Measurements from ENCODE around the gene CHCHD6. TPM values are rescaled to one million over a fixed set of nuclear protein-coding genes. Genes with fewer than 3 reads are reported as not detected.

Gene CHCHD6
- total RNA-seq, 2 experiments from 2014 or later = 8.7 to 9.3 TPM

DNA sequence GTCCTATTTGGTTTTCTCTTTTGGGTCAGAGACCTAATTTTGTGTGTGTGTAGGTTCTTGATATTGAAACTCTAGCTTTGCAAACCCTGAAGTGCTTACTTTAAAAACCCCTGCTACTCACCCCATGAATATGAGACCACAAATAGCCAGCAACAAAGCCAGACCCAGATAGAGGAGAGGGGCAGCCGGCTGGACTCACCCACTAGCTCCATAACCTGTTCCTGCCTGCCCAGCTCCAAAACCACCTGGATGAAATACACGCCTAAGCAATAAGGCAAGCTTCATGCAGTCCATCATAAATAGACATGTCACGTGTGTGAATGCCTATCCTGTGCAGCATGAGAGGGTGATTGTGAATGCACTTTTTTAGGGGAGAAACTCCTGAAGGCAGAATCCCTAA, 45.5 kb upstream of the CHCHD6 start:
- H3K4me3 Mint-ChIP-seq = no peak overlapping the region
- TF ChIP-seq, protein P1, sequence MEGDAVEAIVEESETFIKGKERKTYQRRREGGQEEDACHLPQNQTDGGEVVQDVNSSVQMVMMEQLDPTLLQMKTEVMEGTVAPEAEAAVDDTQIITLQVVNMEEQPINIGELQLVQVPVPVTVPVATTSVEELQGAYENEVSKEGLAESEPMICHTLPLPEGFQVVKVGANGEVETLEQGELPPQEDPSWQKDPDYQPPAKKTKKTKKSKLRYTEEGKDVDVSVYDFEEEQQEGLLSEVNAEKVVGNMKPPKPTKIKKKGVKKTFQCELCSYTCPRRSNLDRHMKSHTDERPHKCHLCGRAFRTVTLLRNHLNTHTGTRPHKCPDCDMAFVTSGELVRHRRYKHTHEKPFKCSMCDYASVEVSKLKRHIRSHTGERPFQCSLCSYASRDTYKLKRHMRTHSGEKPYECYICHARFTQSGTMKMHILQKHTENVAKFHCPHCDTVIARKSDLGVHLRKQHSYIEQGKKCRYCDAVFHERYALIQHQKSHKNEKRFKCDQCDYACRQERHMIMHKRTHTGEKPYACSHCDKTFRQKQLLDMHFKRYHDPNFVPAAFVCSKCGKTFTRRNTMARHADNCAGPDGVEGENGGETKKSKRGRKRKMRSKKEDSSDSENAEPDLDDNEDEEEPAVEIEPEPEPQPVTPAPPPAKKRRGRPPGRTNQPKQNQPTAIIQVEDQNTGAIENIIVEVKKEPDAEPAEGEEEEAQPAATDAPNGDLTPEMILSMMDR (IDR thresholded peaks at IDR 0.05) = no peak
- intact Hi-C loops (cut with DNase I, micrococcal nuclease) = no loop called here
- H3K4me3 ChIP-seq (ENCODE audit: low read length) = no peak overlapping the region
- H3K4me1 ChIP-seq (ENCODE audit: insufficient read depth, low read length) = peaks cover 7% of the 10 kb centered on the region
- peaks cover 0 to 16% of the 10 kb centered on the region in 2 experiments for H3K9me3 ChIP-seq (ENCODE audit: control insufficient read depth in 1 of 2, insufficient read depth in 1 of 2, low read length in 2 of 2)
- CTCF ChIA-PET = no interaction called here
- POLR2A ChIA-PET = no interaction called here
- H3K36me3 ChIP-seq (ENCODE audit: insufficient read depth, low read length) = no peaks in the 10 kb centered on the region
- ATAC-seq (ENCODE audit: poor library complexity) = no peak
- no peaks in the 10 kb centered on the region for H3K36me3 Mint-ChIP-seq (ENCODE audit: low read depth)
- H3K27ac ChIP-seq (ENCODE audit: low read depth in 1 of 2, low read length in 2 of 2) = no peak overlapping the region
- peaks cover 11% of the 10 kb centered on the region for H3K4me1 Mint-ChIP-seq (ENCODE audit: low read depth)
- no peaks in the 10 kb centered on the region for H3K9me3 Mint-ChIP-seq
- H3K27me3 Mint-ChIP-seq = peaks cover 10% of the 10 kb centered on the region
- H3K27me3 ChIP-seq (ENCODE audit: control insufficient read depth in 1 of 2, insufficient read depth in 2 of 2, low read length in 2 of 2) = peaks cover 0 to 10% of the 10 kb centered on the region in 2 experiments
- DNase-seq = no peak
- H3K27ac Mint-ChIP-seq = no peak overlapping the region

DNA sequence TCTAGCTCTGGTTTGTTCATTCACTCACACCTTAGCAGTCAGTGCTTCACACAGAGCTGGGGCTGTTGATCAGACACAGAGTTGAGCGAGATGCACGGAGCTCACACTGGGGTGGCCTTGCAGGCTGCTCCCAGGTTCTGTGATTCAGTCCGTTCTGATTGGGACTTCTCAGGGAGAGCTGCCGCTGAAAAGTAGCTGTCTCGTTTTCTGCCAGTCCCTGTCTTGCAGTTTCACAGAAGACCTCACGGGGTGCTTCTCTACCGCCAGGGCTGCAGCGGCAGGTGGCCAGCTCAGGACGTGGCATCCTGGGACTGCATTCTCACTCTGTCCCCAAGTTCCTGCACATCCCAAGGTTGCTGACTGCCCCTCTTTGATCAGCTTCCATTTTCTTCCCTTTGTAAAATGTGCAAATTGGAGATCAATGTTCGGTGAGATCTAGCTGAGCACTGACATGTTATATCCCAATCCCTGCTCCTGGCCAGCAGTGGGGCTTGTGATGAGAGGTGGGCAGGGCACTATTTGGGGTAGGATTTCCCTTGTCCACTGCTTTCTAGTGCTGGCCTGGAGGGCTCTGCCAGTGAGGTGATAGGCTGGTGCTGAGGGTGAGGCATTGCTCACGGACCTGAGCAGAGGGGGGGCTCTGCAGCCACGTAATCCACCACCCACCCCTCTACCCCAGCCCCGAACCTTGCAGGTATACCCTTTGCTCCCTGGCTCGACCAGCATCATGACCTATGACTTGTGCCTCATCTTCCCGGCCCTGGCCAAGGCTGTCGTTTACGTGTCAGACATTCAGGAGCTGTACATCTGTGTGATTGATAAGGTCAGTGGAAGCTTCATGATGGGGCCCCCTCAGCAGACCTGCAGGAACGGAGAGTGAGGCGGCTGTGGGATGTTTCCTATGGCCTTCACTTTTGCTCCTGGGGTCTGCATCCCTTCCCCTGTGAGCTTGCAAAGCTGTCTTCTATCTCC, 43.8 kb upstream of the CHCHD6 start:
- DNase-seq (no peak), ATAC-seq (ENCODE audit: poor library complexity) (no peak)
- Histone ChIP-seq H3K27ac (ENCODE audit: low read depth in 1 of 2, low read length in 2 of 2) (no peak overlapping the region), H3K27me3 (ENCODE audit: control insufficient read depth in 1 of 2, insufficient read depth in 2 of 2, low read length in 2 of 2) (peaks cover 0 to 10% of the 10 kb centered on the region in 2 experiments), H3K9me3 (ENCODE audit: control insufficient read depth in 1 of 2, insufficient read depth in 1 of 2, low read length in 2 of 2) (peaks cover 0 to 16% of the 10 kb centered on the region in 2 experiments), H3K36me3 (ENCODE audit: insufficient read depth, low read length) (no peaks in the 10 kb centered on the region), H3K4me3 (ENCODE audit: low read length) (no peak overlapping the region), H3K4me1 (ENCODE audit: insufficient read depth, low read length) (peaks cover 2% of the 10 kb centered on the region)
- TF ChIP-seq, protein P1 (IDR thresholded peaks at IDR 0.05) = no peak
- H3K27me3 Mint-ChIP-seq = peaks cover 10% of the 10 kb centered on the region
- no peak overlapping the region for H3K27ac Mint-ChIP-seq
- H3K4me1 Mint-ChIP-seq (ENCODE audit: low read depth) = peaks cover 4% of the 10 kb centered on the region
- H3K9me3 Mint-ChIP-seq = no peaks in the 10 kb centered on the region
- no peaks in the 10 kb centered on the region for H3K36me3 Mint-ChIP-seq (ENCODE audit: low read depth)
- ChIA-PET POLR2A (no interaction called here), CTCF (interaction anchor here (0.6 kb wide), 1 partner anchor 36 kb away, joined by 3 read pairs; no protein-coding TSS in a partner anchor)
- H3K4me3 Mint-ChIP-seq = no peak overlapping the region
- intact Hi-C loops (cut with DNase I, micrococcal nuclease) = no loop called here

DNA sequence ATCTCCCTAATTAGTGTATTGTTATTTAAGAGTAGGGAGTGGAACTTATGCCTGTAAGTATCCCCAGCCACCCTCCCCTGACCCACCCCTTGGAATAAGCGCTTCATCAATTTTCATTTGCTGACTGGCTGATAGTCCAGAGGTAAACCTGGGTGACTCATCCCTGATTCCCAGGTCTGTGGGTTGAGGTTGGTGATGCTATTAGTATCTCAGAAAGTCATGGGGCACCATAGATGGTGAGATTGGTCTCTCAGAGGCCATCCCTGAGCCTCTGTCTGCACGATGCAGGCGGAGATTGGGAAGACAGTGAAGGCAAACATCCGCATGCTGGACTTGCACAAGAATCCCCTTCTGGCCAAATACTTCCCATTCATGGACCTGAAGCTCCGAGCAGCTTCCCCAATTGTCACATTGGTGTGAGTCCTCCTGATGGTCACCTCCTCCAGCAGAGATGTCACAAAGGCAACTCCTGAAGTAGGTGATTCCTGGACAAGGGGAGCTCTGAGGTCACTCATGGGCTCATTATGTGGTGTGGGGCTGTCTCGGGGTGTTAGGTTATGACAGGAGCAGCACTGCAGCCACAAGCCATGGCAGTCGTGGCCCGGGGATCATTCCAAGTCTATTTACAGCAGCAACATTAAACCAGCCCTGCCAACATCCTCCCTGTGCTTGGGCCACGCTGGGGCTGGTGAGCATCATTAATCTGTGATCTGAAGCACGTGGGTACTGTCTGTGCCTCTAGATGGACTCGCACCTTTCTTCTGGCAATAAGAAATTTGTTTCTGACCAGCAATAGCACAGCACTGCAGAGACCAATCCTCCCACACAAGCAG, 42.3 kb upstream of the CHCHD6 start:
- DNase-seq (no peak), ATAC-seq (ENCODE audit: poor library complexity) (no peak)
- Mint-ChIP-seq H3K4me3 (no peak overlapping the region), H3K9me3 (no peaks in the 10 kb centered on the region), H3K27ac (no peak overlapping the region), H3K36me3 (ENCODE audit: low read depth) (no peaks in the 10 kb centered on the region), H3K4me1 (ENCODE audit: low read depth) (no peaks in the 10 kb centered on the region), H3K27me3 (peaks cover 10% of the 10 kb centered on the region)
- Histone ChIP-seq H3K4me1 (ENCODE audit: insufficient read depth, low read length) (no peaks in the 10 kb centered on the region), H3K27ac (ENCODE audit: low read depth in 1 of 2, low read length in 2 of 2) (no peak overlapping the region), H3K9me3 (ENCODE audit: control insufficient read depth in 1 of 2, insufficient read depth in 1 of 2, low read length in 2 of 2) (peaks cover 0 to 16% of the 10 kb centered on the region in 2 experiments), H3K4me3 (ENCODE audit: low read length) (no peak overlapping the region), H3K36me3 (ENCODE audit: insufficient read depth, low read length) (no peaks in the 10 kb centered on the region), H3K27me3 (ENCODE audit: control insufficient read depth in 1 of 2, insufficient read depth in 2 of 2, low read length in 2 of 2) (peaks cover 0 to 7% of the 10 kb centered on the region in 2 experiments)
- intact Hi-C loops (cut with DNase I, micrococcal nuclease) = no loop called here
- ChIA-PET CTCF (no interaction called here), POLR2A (no interaction called here)
- TF ChIP-seq, protein P1 (IDR thresholded peaks at IDR 0.05) = no peak
